HG02970 (cell line): Measurements from ENCODE around the gene LCN15.
"Not testable (repeated sequence)": the region's sequence is repeated elsewhere in the genome, so short reads cannot be mapped to it uniquely, and the experiment has no call there.

Source experiments
- ATAC-seq: cut with Tn5 transposase; IDR thresholded peaks from one replicate; pipeline ENCODE4 v1.9.1; 2021; ENCODE audit warnings: mild to moderate bottlenecking, moderate library complexity, moderate number of reproducible peaks; ENCODE audit not compliant: unreplicated experiment, low FRiP score

Gene LCN15

GRCh38 chr9:136757328-136757727 is 7.0 kb downstream of the LCN15 start:
- ATAC-seq = no peak

- no peak for ATAC-seq
Observed at GRCh38 chr9:136756836-136757235, 7.5 kb downstream of the LCN15 start.

GRCh38 chr9:136756134-136756438 is 8.2 kb downstream of the LCN15 start:
- no peak for ATAC-seq

- not testable (repeated sequence) for ATAC-seq
Observed at GRCh38 chr9:136755302-136756133, 8.8 kb downstream of the LCN15 start.

GRCh38 chr9:136754626-136755301 is 9.6 kb downstream of the LCN15 start:
- ATAC-seq = no peak

- no peak for ATAC-seq
Observed at GRCh38 chr9:136754059-136754572, 10.2 kb downstream of the LCN15 start.

GRCh38 chr9:136753371-136754058 is 10.8 kb downstream of the LCN15 start:
- ATAC-seq = no peak

- no peak for ATAC-seq
Observed at GRCh38 chr9:136751814-136752213, 12.5 kb downstream of the LCN15 start.

- ATAC-seq = no peak
Observed at GRCh38 chr9:136751244-136751643, 13.1 kb downstream of the LCN15 start.

GRCh38 chr9:136750526-136750925 is 13.8 kb downstream of the LCN15 start:
- no peak for ATAC-seq

- no peak for ATAC-seq
Observed at GRCh38 chr9:136748666-136749611, 15.4 kb downstream of the LCN15 start.

- no peak for ATAC-seq
Observed at GRCh38 chr9:136748201-136748600, 16.1 kb downstream of the LCN15 start, which contains the start of gene LCN6. Gene LCN6 (minus strand): TSS chr9:136748525. CDS start chr9:136748483, 42 bp downstream.

- no peak for ATAC-seq
Observed at GRCh38 chr9:136747161-136748060, 16.9 kb downstream of the LCN15 start.

GRCh38 chr9:136746621-136747020 is 17.7 kb downstream of the LCN15 start:
- no peak for ATAC-seq

- no peak for ATAC-seq
Observed at GRCh38 chr9:136746155-136746490, 18.2 kb downstream of the LCN15 start.

- no peak for ATAC-seq
Observed at GRCh38 chr9:136745389-136746154, 18.7 kb downstream of the LCN15 start.

- ATAC-seq = no peak
Observed at GRCh38 chr9:136744773-136745172, 19.5 kb downstream of the LCN15 start.

GRCh38 chr9:136743639-136744211 is 20.6 kb downstream of the LCN15 start:
- ATAC-seq = no peak
